ENCODE measurements around the gene HID1. TPM values are rescaled to one million over a fixed set of nuclear protein-coding genes. Genes with fewer than 3 reads are reported as not detected.

Gene HID1
- total RNA-seq, 2 donors from 2014 or later: 7.4 to 8.2 TPM

- intact Hi-C loops (cut with DNase I): loop anchor here (10.0 kb wide), 1 partner anchor 161 kb away; no protein-coding TSS in a partner anchor
- ATAC-seq (no peak), DNase-seq (no peak)
Measured at GRCh38 chr17:74956093-74956492, 16.5 kb downstream of the HID1 start.

- no peak for ATAC-seq
- intact Hi-C loops (cut with DNase I): loop anchor here (10.0 kb wide), 1 partner anchor 160 kb away; no protein-coding TSS in a partner anchor
- DNase-seq: no peak
Measured at GRCh38 chr17:74954665-74955421, 17.7 kb downstream of the HID1 start.

DNA sequence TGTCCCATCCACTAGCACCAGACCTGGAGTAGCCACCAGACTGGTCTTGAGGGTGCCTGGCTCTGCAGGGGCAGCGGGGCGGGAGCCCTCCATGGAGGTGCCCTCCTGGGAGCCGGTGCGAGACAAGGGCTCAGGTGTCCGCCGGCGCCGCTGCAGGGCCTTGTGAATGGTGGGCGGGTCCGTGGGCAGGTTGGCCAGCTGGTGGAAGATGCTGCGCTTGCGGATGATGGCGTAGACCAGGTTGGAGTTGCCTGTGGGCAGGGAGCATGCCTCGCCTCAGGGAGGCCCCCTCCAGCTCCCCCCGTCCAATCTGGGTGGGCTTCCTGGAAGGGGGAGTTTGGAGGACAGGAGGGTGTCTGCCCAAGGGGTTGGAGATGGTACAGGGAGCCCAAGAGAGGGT lies 18.4 kb downstream of the HID1 start:
- intact Hi-C loops (cut with DNase I): loop anchor here (10.0 kb wide), 1 partner anchor 159 kb away; no protein-coding TSS in a partner anchor
- no peak for DNase-seq

GRCh38 chr17:74953134-74953687 lies 19.3 kb downstream of the HID1 start:
- ATAC-seq (no peak), DNase-seq (no peak)
- intact Hi-C loops (cut with DNase I): loop anchor here (10.0 kb wide), 1 partner anchor 158 kb away; no protein-coding TSS in a partner anchor

More for the DNA sequence above, 18.4 kb downstream of the HID1 start:
- no peak for ATAC-seq

- DNase-seq (no peak), ATAC-seq (no peak)
- intact Hi-C loops (cut with DNase I): loop anchor here (10.0 kb wide), 1 partner anchor 158 kb away; no protein-coding TSS in a partner anchor
Measured at GRCh38 chr17:74952431-74953133, 20.0 kb downstream of the HID1 start.

- ATAC-seq (no peak), DNase-seq (no peak)
- intact Hi-C loops (cut with DNase I): loop anchor here (10.0 kb wide), 1 partner anchor 157 kb away; no protein-coding TSS in a partner anchor
Measured at GRCh38 chr17:74951680-74952421, 20.7 kb downstream of the HID1 start.

GRCh38 chr17:74951065-74951464 lies 21.5 kb downstream of the HID1 start:
- ATAC-seq (no peak), DNase-seq (no peak)
- intact Hi-C loops (cut with DNase I): loop anchor here (10.0 kb wide), 1 partner anchor 156 kb away; no protein-coding TSS in a partner anchor

- DNase-seq: no peak
- intact Hi-C loops (cut with DNase I): loop anchor here (10.0 kb wide), 1 partner anchor 155 kb away; no protein-coding TSS in a partner anchor
- ATAC-seq: no peak
Measured at GRCh38 chr17:74950207-74950606, 22.4 kb downstream of the HID1 start.

GRCh38 chr17:74949455-74950115 lies 23.0 kb downstream of the HID1 start:
- intact Hi-C loops (cut with DNase I): loop anchor here (10.0 kb wide), 1 partner anchor 155 kb away; no protein-coding TSS in a partner anchor
- ATAC-seq: no peak
- no peak for DNase-seq

GRCh38 chr17:74947041-74947754 lies 25.4 kb downstream of the HID1 start:
- intact Hi-C loops (cut with DNase I): no loop called here
- DNase-seq: no peak
- no peak for ATAC-seq

GRCh38 chr17:74946641-74947040 lies 25.9 kb downstream of the HID1 start:
- DNase-seq (no peak), ATAC-seq (no peak)
- intact Hi-C loops (cut with DNase I): no loop called here

DNA sequence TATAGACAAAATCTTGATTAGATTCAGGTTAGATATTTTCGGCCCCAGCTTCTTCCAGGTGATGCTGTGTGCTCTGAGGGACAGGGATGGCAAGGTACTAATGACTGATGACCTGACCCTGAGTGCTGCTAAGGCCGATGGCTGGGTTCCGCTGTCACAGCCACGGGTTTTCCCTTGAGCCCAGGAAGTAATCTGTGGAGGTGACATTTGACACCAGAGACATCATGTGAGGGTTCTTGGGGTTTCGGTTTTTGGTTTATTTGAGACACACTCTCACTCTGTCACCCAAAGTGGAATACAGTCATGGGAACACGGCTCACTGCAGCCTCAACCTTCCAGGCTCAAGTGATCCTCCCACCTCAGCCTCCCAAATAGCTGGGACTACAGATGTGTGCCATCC lies 27.0 kb downstream of the HID1 start:
- no peak for DNase-seq
- no peak for ATAC-seq
- intact Hi-C loops (cut with DNase I): no loop called here

DNA sequence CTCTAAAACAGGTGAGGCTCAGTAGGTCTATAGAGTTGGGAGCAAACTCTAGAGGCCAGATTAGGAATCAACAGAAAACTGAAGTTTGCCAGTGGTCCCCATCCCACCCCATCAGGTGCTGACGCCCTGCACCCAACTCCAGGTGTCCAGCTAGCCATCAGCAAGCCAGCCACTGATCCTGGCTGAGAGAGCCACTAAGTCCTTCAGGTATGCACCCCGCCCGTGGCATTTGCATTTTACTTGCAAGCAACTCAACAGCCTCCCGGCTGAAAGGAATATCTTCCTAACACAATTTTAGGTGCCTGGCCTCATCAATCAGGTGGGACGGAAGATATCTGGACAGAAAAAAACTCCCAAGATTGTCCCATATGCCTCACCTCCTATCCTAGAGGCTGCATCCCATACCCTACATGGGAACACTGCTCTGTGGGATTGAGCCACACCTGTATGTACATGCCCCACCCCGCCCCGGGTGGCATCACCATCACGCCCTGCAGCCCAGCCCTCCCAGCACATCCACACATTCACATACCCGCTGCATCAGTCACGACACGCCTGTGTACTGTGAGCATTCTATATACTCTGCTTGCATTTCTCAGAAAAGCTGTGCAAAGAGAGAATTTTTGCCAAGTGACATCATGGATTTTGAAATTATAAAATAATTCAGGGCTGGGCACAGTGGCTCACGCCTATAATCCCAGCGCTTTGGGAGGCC lies 28.6 kb downstream of the HID1 start:
- DNase-seq: no peak
- ATAC-seq: no peak
- intact Hi-C loops (cut with DNase I): no loop called here

- intact Hi-C loops (cut with DNase I): no loop called here
- ATAC-seq: no peak
- DNase-seq: no peak
Measured at GRCh38 chr17:74941128-74941725, 31.3 kb downstream of the HID1 start.

GRCh38 chr17:74939534-74939933 lies 33.0 kb downstream of the HID1 start:
- intact Hi-C loops (cut with DNase I): no loop called here
- DNase-seq: no peak
- ATAC-seq: no peak

DNA sequence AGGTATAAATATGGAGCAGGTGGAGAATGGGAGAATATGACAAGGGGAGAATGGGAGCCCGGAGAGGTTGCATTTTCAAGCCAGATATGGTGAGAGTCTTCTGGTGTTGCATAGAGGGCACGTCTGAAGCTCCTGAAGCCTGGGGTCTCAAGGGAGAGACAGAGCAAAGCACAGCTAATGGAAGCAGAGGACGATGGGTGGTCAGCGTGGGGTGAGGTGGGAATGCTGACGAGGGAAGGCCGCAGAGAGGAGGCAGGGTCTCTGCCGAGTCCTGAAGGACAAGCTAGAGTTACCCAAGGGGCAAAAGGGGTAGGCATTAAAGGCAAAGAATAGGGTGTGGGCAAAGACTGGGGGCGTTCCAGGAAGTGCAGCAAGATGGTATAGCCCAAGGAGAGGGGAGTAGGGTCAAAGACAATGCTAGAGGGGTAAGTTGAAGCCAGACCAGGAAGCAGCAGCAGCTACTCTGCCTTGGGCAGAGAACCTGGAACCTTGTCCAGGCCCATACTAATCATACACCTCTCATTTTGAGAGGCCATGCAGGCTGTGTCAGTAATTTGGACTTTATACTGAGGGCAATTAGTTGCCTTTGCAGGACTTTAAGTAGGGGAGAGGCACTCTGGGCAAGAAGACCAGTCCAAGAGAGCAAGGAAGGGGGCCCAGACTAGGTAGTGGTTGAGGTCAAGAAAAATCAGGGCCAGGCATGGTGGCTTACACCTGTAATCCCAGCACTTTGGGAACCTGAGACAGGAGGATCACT lies 34.2 kb downstream of the HID1 start:
- no peak for DNase-seq
- no peak for ATAC-seq
- intact Hi-C loops (cut with DNase I): no loop called here
